Effector CD4-positive, alpha-beta T cell (primary cell): ENCODE measurements around the gene ELAVL3.

Experiments used
- DNase-seq: peaks from one replicate; pipeline ENCODE4 v3.0.0-alpha.2; 2020

Gene ELAVL3

GRCh38 chr19:11405846-11406643 lies 74.8 kb downstream of the ELAVL3 start:
- DNase-seq: no peak

DNA sequence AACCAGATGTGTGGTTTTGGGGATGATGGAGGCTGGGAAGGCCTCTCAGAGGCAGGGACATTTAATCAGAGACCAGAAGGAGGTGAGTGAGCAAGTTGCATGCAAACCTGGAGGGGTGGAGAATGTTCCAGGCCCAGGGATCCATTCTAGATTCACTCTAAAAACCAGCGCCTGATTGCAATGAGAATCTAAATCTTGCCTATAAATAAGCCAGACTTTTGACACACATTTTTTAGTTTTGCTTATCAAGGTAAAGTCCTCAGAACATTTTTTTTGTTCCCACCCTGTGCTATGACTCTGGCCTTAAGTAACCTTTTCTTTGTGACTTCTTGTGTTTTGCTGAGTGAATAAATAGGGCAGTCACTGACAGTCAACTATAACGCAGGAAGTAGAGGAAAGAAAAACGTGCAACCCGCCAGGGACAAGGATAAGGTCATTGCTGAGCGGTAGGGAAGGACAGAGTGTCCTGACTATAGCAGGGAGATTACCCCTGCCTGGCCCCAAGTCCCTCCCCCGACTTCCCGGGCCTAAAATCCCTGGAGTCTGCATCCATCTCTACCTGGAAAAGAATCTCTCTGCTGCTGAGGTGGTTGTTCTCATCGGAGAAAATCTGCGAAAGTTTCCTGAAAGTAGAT lies 76.1 kb downstream of the ELAVL3 start:
- DNase-seq: no peak

- no peak for DNase-seq
These were observed 78.9 kb downstream of the ELAVL3 start for GRCh38 chr19:11401808-11402543.
